HEK293T (cell line): ENCODE results near the gene FAM163B.

ENCODE experiments used
- CTCF ChIA-PET: fragments of 350-600 bp; formaldehyde crosslinking; extraction: SDS; loops from one replicate; lab custom pipeline; 2021; ENCODE audit warnings: antibody characterized with exemption, inconsistent platforms; lab: Yijun Ruan, JAX
- POLR2A ChIA-PET: fragments of 350-600 bp; formaldehyde crosslinking; extraction: SDS; loops from one replicate; lab custom pipeline; 2020; ENCODE audit warnings: antibody characterized with exemption, inconsistent platforms; lab: Yijun Ruan, JAX
- DNase-seq: peaks from one replicate; pipeline ENCODE4 v3.0.0; 2012; ENCODE audit warnings: mixed read lengths; ENCODE audit errors: extremely low spot score
- ARNT ChIP-seq: fragments of 450-650 bp; IDR thresholded peaks from 2 replicates; pipeline ENCODE4 v1.6.1; 2017; ENCODE audit warnings: mild to moderate bottlenecking
- BHLHE40 ChIP-seq: fragments of 450-650 bp; IDR thresholded peaks from 2 replicates; pipeline ENCODE4 v1.6.1; 2016; ENCODE audit warnings: mild to moderate bottlenecking, moderate library complexity, borderline replicate concordance
- CTBP1 ChIP-seq: fragments of 450-650 bp; IDR thresholded peaks from 2 replicates; pipeline ENCODE4 v1.6.1; 2016; ENCODE audit warnings: borderline replicate concordance
- ELF4 ChIP-seq: fragments of 450-650 bp; IDR thresholded peaks from 2 replicates; pipeline ENCODE4 v1.6.1; 2017; ENCODE audit warnings: antibody characterized with exemption
- FOXA1 ChIP-seq: fragments of 450-650 bp; IDR thresholded peaks from 2 replicates; pipeline ENCODE4 v1.6.1; 2016; ENCODE audit warnings: mild to moderate bottlenecking
- FOXK2 ChIP-seq: fragments of 450-650 bp; IDR thresholded peaks from 2 replicates; pipeline ENCODE4 v1.6.1; 2016; ENCODE audit warnings: mild to moderate bottlenecking
- FOXM1 ChIP-seq: fragments of 450-650 bp; IDR thresholded peaks from 2 replicates; pipeline ENCODE4 v1.6.1; 2017; ENCODE audit warnings: mild to moderate bottlenecking, borderline replicate concordance
- HDGF ChIP-seq: fragments of 450-650 bp; IDR thresholded peaks from 2 replicates; pipeline ENCODE4 v1.6.1; 2017; ENCODE audit warnings: antibody characterized with exemption, borderline replicate concordance
- L3MBTL2 ChIP-seq: fragments of 450-650 bp; conservative IDR thresholded peaks from 2 replicates; pipeline ENCODE4 v1.6.1; 2016; ENCODE audit warnings: mild to moderate bottlenecking
- LEF1 ChIP-seq: fragments of 450-650 bp; IDR thresholded peaks from 2 replicates; pipeline ENCODE4 v1.6.1; 2017; ENCODE audit warnings: mild to moderate bottlenecking, borderline replicate concordance
- NFRKB ChIP-seq: fragments of 450-650 bp; IDR thresholded peaks from 2 replicates; pipeline ENCODE4 v1.6.1; 2016; ENCODE audit warnings: mild to moderate bottlenecking, moderate library complexity
- SP1 ChIP-seq: fragments of 450-650 bp; IDR thresholded peaks from 2 replicates; pipeline ENCODE4 v1.6.1; 2017
- SUZ12 ChIP-seq: fragments of 450-650 bp; IDR thresholded peaks from 2 replicates; pipeline ENCODE4 v1.6.1; 2016; ENCODE audit warnings: mild to moderate bottlenecking
- TARDBP ChIP-seq: fragments of 450-650 bp; IDR thresholded peaks from 2 replicates; pipeline ENCODE4 v1.6.1; 2016
- ZNF384 ChIP-seq: fragments of 450-650 bp; IDR thresholded peaks from 2 replicates; pipeline ENCODE4 v1.6.1; 2016
- TF ChIP-seq, protein P1 (sequence below): fragments of 450-650 bp; IDR thresholded peaks from 2 replicates; pipeline ENCODE4 v1.6.1; 2016

FAM163B gene

GRCh38 chr9:133583111-133583510 lies 26.1 kb downstream of the FAM163B start:
- TF ChIP-seq ELF4: no peak
- no peak for TF ChIP-seq HDGF
- TF ChIP-seq TARDBP: no peak
- no peak for TF ChIP-seq ARNT
- TF ChIP-seq, protein P1, sequence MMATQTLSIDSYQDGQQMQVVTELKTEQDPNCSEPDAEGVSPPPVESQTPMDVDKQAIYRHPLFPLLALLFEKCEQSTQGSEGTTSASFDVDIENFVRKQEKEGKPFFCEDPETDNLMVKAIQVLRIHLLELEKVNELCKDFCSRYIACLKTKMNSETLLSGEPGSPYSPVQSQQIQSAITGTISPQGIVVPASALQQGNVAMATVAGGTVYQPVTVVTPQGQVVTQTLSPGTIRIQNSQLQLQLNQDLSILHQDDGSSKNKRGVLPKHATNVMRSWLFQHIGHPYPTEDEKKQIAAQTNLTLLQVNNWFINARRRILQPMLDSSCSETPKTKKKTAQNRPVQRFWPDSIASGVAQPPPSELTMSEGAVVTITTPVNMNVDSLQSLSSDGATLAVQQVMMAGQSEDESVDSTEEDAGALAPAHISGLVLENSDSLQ: no peak
- TF ChIP-seq FOXM1: no peak
- no peak for TF ChIP-seq LEF1
- DNase-seq: no peak
- CTCF ChIA-PET: no interaction called here
- POLR2A ChIA-PET: no interaction called here

- TF ChIP-seq, protein P1: no peak
- TF ChIP-seq NFRKB: no peak
- no peak for TF ChIP-seq SUZ12
- TF ChIP-seq CTBP1: no peak
- no peak for TF ChIP-seq ARNT
- TF ChIP-seq L3MBTL2: no peak
- no peak for TF ChIP-seq SP1
- TF ChIP-seq LEF1: no peak
- no peak for TF ChIP-seq HDGF
- no peak for TF ChIP-seq BHLHE40
- TF ChIP-seq ELF4: no peak
- TF ChIP-seq FOXA1: no peak
- no peak for TF ChIP-seq TARDBP
- no peak for TF ChIP-seq FOXK2
- POLR2A ChIA-PET: no interaction called here
- no peak for DNase-seq
- CTCF ChIA-PET: no interaction called here
Measured at GRCh38 chr9:133582501-133583045, 26.6 kb downstream of the FAM163B start.

DNA sequence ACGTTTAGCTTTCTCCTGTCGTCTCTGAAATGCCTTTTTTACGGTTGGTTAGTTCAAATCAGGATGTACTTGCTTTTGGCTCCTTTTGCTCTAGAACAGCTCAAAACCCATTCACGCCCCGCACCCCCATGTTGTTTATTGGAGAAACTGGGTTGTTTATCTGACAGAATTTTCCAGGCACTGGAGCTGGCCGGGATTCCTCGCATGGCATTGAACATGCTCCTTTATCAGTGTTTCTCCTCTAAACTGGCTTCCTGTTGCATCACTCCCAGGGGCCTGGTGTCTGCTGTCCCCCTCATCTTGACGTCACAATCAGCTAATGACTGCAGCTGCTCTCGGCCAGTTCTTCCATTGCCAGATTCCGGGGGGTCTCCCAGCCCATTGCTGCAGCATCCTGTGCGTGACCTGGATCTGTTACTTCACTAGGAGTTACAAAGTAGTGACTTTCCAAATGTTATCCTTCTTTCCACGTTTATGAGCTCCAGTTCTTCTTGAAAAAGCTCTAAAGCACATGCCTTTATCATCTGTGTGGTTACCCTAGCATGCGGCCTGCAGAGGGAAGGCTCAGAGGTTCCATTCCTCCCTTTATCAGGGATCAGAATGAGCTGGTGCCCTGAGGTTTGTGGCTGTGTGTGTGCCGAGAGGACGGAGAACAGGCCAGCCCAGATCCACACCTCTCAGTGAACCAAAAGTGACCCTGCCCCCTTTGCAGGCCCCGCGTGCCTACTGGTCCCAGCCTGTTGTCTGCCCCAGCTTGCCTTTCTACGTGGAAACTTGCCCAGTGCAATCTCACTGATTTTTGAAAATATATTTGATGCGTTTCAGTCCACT lies 27.5 kb downstream of the FAM163B start:
- CTCF ChIA-PET: no interaction called here
- no peak for DNase-seq
- POLR2A ChIA-PET: interaction anchor here (0.9 kb wide), 1 partner anchor 26 kb away, joined by 3 read pairs; no protein-coding TSS in a partner anchor
- TF ChIP-seq SP1 (no peak), FOXA1 (no peak), ELF4 (no peak), HDGF (no peak), TARDBP (no peak), ZNF384 (no peak), FOXK2 (no peak), SUZ12 (no peak), ARNT (no peak), CTBP1 (no peak), NFRKB (no peak), FOXM1 (no peak), LEF1 (no peak), L3MBTL2 (no peak)
- TF ChIP-seq, protein P1: no peak

- TF ChIP-seq LEF1 (no peak), ELF4 (no peak), TARDBP (no peak), FOXA1 (no peak), BHLHE40 (no peak), NFRKB (no peak), FOXK2 (no peak), SUZ12 (no peak), SP1 (no peak), ZNF384 (no peak), L3MBTL2 (no peak), HDGF (no peak), FOXM1 (no peak), ARNT (no peak)
- TF ChIP-seq, protein P1: no peak
- CTCF ChIA-PET: no interaction called here
- POLR2A ChIA-PET: no interaction called here
- DNase-seq: no peak
Measured at GRCh38 chr9:133581011-133581410, 28.2 kb downstream of the FAM163B start.

GRCh38 chr9:133580419-133580738 lies 28.8 kb downstream of the FAM163B start:
- no peak for DNase-seq
- ChIA-PET CTCF (no interaction called here), POLR2A (no interaction called here)
- TF ChIP-seq ZNF384 (no peak), CTBP1 (no peak), TARDBP (no peak), SUZ12 (no peak), HDGF (no peak), SP1 (no peak), L3MBTL2 (no peak), LEF1 (no peak), FOXK2 (no peak), FOXA1 (no peak), FOXM1 (no peak), NFRKB (no peak)
- TF ChIP-seq, protein P1: no peak
